Activated CD8-positive, alpha-beta T cell treated with anti-CD3 and anti-CD28 coated beads for 36 hours (primary cell): ENCODE results near the gene GTF3C5. TPM values are rescaled to one million over a fixed set of nuclear protein-coding genes. Genes with fewer than 3 reads are reported as not detected.

ENCODE experiments used
- ATAC-seq: fragments of 200-7000 bp; cut with Tn5 transposase; one replicate; pipeline ENCODE4 v1.10.0; 2021; ENCODE audit warnings: mild to moderate bottlenecking, moderate library complexity
- CTCF ChIA-PET: fragments of 350-600 bp; sonication (Branson Sonifier 250); formaldehyde crosslinking; loops from one replicate; lab custom pipeline; 2021; ENCODE audit warnings: antibody characterized with exemption; lab: Charles Lee
- POLR2A ChIA-PET: fragments of 350-600 bp; sonication (Branson Sonifier 250); formaldehyde crosslinking; loops from one replicate; lab custom pipeline; 2021; ENCODE audit warnings: antibody characterized with exemption; lab: Charles Lee
- DNase-seq: peaks from one replicate; pipeline ENCODE4 v3.0.0-alpha.2; 2020
- H3K27ac Mint-ChIP-seq: one replicate; pipeline ENCODE4 v1.8.0; 2021; ENCODE audit warnings: mild to moderate bottlenecking, mixed read lengths
- H3K27me3 Mint-ChIP-seq: one replicate; pipeline ENCODE4 v1.8.0; 2021; ENCODE audit warnings: mixed read lengths
- H3K36me3 Mint-ChIP-seq: one replicate; pipeline ENCODE4 v1.8.0; 2021; ENCODE audit warnings: low read depth, mixed read lengths
- H3K4me1 Mint-ChIP-seq: one replicate; pipeline ENCODE4 v1.8.0; 2021; ENCODE audit warnings: low read depth, mixed read lengths
- H3K4me3 Mint-ChIP-seq: one replicate; pipeline ENCODE4 v1.8.0; 2021; ENCODE audit warnings: mild to moderate bottlenecking, moderate library complexity, mixed read lengths
- H3K9me3 Mint-ChIP-seq: one replicate; pipeline ENCODE4 v1.8.0; 2021; ENCODE audit warnings: mixed read lengths
- CTCF ChIP-seq: fragments of 200-600 bp; IDR thresholded peaks from one replicate; pipeline ENCODE4 v1.8.0; 2022; ENCODE audit warnings: antibody characterized with exemption, mild to moderate bottlenecking
- intact Hi-C: fragments of 100-400 bp; cut with micrococcal nuclease; formaldehyde crosslinking; loops from one replicate; pipeline ENCODE4 v1.10.0; 2022
- microRNA-seq: library from miRNA; unstranded; fragments of <30 nt; microRNA quantifications from one replicate; pipeline ENCODE4 v1.2.0, GENCODE V29; 2022; ENCODE audit warnings: borderline microRNAs expressed, borderline replicate concordance
- total RNA-seq, 2 experiments: library from RNA; stranded (reverse); gene quantifications; one replicate each; pipeline ENCODE4 v1.2.3, GENCODE V29; 2021

Gene GTF3C5
- total RNA-seq, 2 experiments from 2014 or later: 87.6 to 95.3 TPM

DNA sequence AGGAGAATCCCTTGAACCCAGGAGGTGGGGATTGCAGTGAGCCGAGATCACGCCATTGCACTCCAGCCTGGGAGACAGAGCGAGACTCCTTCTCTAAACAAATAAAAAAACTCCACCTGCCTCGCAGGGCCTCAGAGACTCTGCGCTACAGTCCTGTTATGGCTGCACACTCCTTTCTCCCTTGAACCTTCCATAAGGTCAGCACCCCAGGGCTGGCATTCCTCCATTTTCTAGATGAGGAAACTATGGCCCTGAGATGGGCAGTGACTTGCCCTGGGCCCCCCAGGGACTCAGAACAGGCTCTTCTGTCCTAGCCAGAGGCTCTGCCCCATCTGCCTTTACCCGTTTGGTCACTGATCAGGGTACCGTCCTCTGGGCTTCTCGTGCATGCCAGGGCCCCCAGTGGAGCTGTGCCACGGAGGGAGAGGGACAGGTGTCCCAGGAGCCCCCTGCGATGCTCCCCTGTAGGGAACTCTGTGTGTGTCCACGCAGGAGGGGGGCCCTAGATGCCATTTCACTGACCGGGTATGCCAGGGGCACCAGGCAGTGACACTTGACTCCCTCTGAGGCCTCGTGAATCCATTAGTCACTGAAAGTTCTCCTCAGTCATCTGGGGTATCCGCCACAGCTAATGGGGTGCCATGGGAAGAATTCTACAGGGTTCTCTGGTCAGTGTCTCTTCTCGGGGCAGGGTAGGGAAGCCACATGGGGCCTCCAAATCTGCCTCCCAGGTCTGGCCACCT, 74.1 kb downstream of the GTF3C5 start:
- Mint-ChIP-seq H3K9me3 (no peaks in the 10 kb centered on the region), H3K4me3 (no peak overlapping the region), H3K27me3 (no peaks in the 10 kb centered on the region), H3K4me1 (no peaks in the 10 kb centered on the region), H3K36me3 (peaks cover 49% of the 10 kb centered on the region), H3K27ac (no peak overlapping the region)
- ChIA-PET CTCF (interaction anchor here (0.8 to 22.4 kb wide), 2 partner anchors 10 to 41 kb away, joined by 3 to 376 read pairs; no protein-coding TSS in a partner anchor), POLR2A (interaction anchor here (0.9 kb wide), 1 partner anchor 9 kb away, joined by 4 read pairs; no protein-coding TSS in a partner anchor)
- DNase-seq (no peak), ATAC-seq (no peak)
- intact Hi-C loops: no loop called here
- no peak for TF ChIP-seq CTCF

GRCh38 chr9:133105461-133105770, 74.6 kb downstream of the GTF3C5 start:
- H3K36me3 Mint-ChIP-seq: peaks cover 50% of the 10 kb centered on the region
- no peaks in the 10 kb centered on the region for H3K9me3 Mint-ChIP-seq
- ChIA-PET CTCF (interaction anchor here (0.8 to 22.4 kb wide), 2 partner anchors 10 to 41 kb away, joined by 3 to 376 read pairs; no protein-coding TSS in a partner anchor), POLR2A (interaction anchor here (0.9 kb wide), 1 partner anchor 9 kb away, joined by 4 read pairs; no protein-coding TSS in a partner anchor)
- no peak overlapping the region for H3K27ac Mint-ChIP-seq
- TF ChIP-seq CTCF: no peak
- intact Hi-C loops: no loop called here
- ATAC-seq: no peak
- no peak for DNase-seq
- H3K27me3 Mint-ChIP-seq: no peaks in the 10 kb centered on the region
- H3K4me3 Mint-ChIP-seq: no peak overlapping the region
- H3K4me1 Mint-ChIP-seq: peaks cover 3% of the 10 kb centered on the region

- Mint-ChIP-seq H3K4me1 (peaks cover 3% of the 10 kb centered on the region), H3K27me3 (no peaks in the 10 kb centered on the region), H3K4me3 (no peak overlapping the region), H3K36me3 (peaks cover 42% of the 10 kb centered on the region), H3K9me3 (no peaks in the 10 kb centered on the region), H3K27ac (no peak overlapping the region)
- CTCF ChIA-PET: interaction anchor here (0.8 to 22.4 kb wide), 5 partner anchors 9 to 85 kb away, joined by 3 to 376 read pairs (median 3); no protein-coding TSS in a partner anchor
- intact Hi-C loops: no loop called here
- DNase-seq: no peak
- POLR2A ChIA-PET: interaction anchor here (1.0 to 2.3 kb wide), 2 partner anchors 8 to 38 kb away, joined by 4 to 9 read pairs; no protein-coding TSS in a partner anchor
- ATAC-seq: no peak
- no peak for TF ChIP-seq CTCF
Observed at GRCh38 chr9:133106511-133107244, 75.9 kb downstream of the GTF3C5 start.

DNA sequence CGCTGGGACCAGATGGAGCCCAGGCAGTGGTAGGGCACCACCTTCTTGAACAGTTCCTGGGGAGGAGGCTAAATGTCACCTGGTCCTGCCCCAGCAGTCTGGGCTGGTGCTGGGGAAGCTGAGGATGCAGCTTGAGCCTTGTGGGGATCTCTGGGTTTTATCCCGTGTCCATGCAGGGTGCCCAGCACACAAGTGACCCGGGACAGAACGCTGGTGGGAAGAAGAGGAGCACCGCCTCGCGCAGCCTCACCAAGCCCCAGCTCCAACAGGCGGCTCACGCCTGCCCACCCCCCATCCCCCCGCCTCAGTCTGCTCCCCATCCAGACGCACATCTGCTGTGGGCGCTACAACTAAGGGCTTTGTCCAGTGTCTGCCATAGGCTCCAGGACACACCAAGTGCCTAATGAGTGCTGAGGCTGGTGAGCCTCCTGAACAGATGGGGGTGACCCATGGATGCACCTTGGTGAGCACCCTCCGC, 76.5 kb downstream of the GTF3C5 start:
- ChIA-PET CTCF (interaction anchor here (0.9 to 22.4 kb wide), 3 partner anchors 39 to 85 kb away, joined by 3 to 376 read pairs (median 8); no protein-coding TSS in a partner anchor), POLR2A (interaction anchor here (1.6 to 2.3 kb wide), 2 partner anchors 11 to 37 kb away, joined by 4 to 9 read pairs; no protein-coding TSS in a partner anchor)
- peaks cover 39% of the 10 kb centered on the region for H3K36me3 Mint-ChIP-seq
- H3K4me1 Mint-ChIP-seq: peaks cover 4% of the 10 kb centered on the region
- no peak for DNase-seq
- H3K4me3 Mint-ChIP-seq: no peak overlapping the region
- intact Hi-C loops: no loop called here
- no peak for ATAC-seq
- no peak overlapping the region for H3K27ac Mint-ChIP-seq
- no peaks in the 10 kb centered on the region for H3K27me3 Mint-ChIP-seq
- TF ChIP-seq CTCF: no peak
- no peaks in the 10 kb centered on the region for H3K9me3 Mint-ChIP-seq

Small RNA genes lying within 50 kb of the gene (microRNA-seq; reads per million reads assigned to microRNA genes)
- gene MIR6877: 2.7 reads per million

Other genes starting within 250 kb of the GTF3C5 start
- not detected for gene AK8, start 152.7 kb upstream of the GTF3C5 start, total RNA-seq
- 1 to 10 TPM; 1.9 to 3.2 TPM for gene SPACA9, start 152.1 kb upstream of the GTF3C5 start, total RNA-seq
- gene TSC1, start 86.4 kb upstream of the GTF3C5 start, total RNA-seq: 10 to 100 TPM; 20.7 to 23.2 TPM
- not detected for gene GFI1B, start 52.3 kb upstream of the GTF3C5 start, total RNA-seq
- 1 to 10 TPM; 2.9 to 3.0 TPM for gene CEL, start 31.0 kb downstream of the GTF3C5 start, total RNA-seq
- gene RALGDS, start 90.2 kb downstream of the GTF3C5 start, total RNA-seq: 10 to 100 TPM; 80.5 to 88.2 TPM
- 1 to 10 TPM; 3.6 to 4.1 TPM for gene GBGT1, start 132.9 kb downstream of the GTF3C5 start, total RNA-seq
- gene OBP2B, start 178.3 kb downstream of the GTF3C5 start, total RNA-seq: not detected
- gene ABO, start 244.2 kb downstream of the GTF3C5 start, total RNA-seq: not detected